Heart right ventricle (tissue), 16 donors: ENCODE data around the gene FOLR2. TPM values are rescaled to one million over a fixed set of nuclear protein-coding genes. Genes with fewer than 3 reads are reported as not detected.

Source experiments
- ATAC-seq, 8 donors: fragments of 200-7000 bp; cut with Tn5 transposase; one replicate each; pipeline ENCODE4 v1.9.1; 2020; ENCODE audit warnings: mild to moderate bottlenecking in 8 of 8, moderate library complexity in 8 of 8, moderate number of reproducible peaks in 1 of 8
- DNase-seq, 2 donors: peaks; one replicate each; pipeline ENCODE4 v3.0.0-alpha.2; 2020
- H3K27ac ChIP-seq, 10 donors: fragments of 200-600 bp; sonication (generic) in 2 of 10; one replicate each; pipeline versions ENCODE4 v1.5.0 to v1.8.0; 2020 to 2022; ENCODE audit warnings: mild to moderate bottlenecking in 3 of 10
- H3K27me3 ChIP-seq, 7 donors: fragments of 200-600 bp; one replicate each; pipeline ENCODE4 v1.8.0; 2021 to 2022; ENCODE audit warnings: mild to moderate bottlenecking in 2 of 7
- H3K36me3 ChIP-seq, 9 donors: fragments of 200-600 bp; sonication (generic) in 1 of 9; one replicate each; pipeline versions ENCODE4 v1.5.0 to v1.8.0; 2020 to 2022; ENCODE audit warnings: mild to moderate bottlenecking in 2 of 9
- H3K4me1 ChIP-seq, 9 donors: fragments of 200-600 bp; sonication (generic) in 1 of 9; one replicate each; pipeline versions ENCODE4 v1.5.0 to v1.8.0; 2020 to 2022; ENCODE audit warnings: mild to moderate bottlenecking in 4 of 9
- H3K4me3 ChIP-seq, 10 donors: fragments of 200-600 bp; sonication (generic) in 2 of 10; one replicate each; pipeline versions ENCODE4 v1.5.0 to v1.8.0; 2020 to 2022; ENCODE audit warnings: mild to moderate bottlenecking in 7 of 10, moderate library complexity in 2 of 10
- H3K9me3 ChIP-seq, 11 donors: fragments of 200-600 bp in 10 of 11; sonication (generic) in 2 of 11; one replicate each; pipeline versions ENCODE4 v1.5.0 to v1.8.0; 2013 to 2022; ENCODE audit warnings: mild to moderate bottlenecking in 2 of 11, control low read depth in 1 of 11, moderate library complexity in 1 of 11
- CTCF ChIP-seq, 9 donors: fragments of 200-600 bp; sonication (generic) in 2 of 9; IDR thresholded peaks; one replicate each; pipeline versions ENCODE4 v1.5.0 to v1.8.0; 2021 to 2022; ENCODE audit warnings: antibody characterized with exemption in 9 of 9, mild to moderate bottlenecking in 5 of 9, moderate library complexity in 1 of 9
- WGBS, 2 donors: extraction: QIAGEN DNeasy Blood & Tissue Kit; methylation state at CpG; one replicate each; pipeline ENCODE4 v1.1.7; 2013; ENCODE audit warnings: inconsistent platforms in 1 of 2; 5-methylcytosine and 5-hydroxymethylcytosine counted together
- intact Hi-C, 10 donors: fragments of 100-400 bp; cut with DNase I; formaldehyde crosslinking; loops; one replicate each; pipeline versions ENCODE4 v1.11.1 to v1.14.2; 2022
- polyA plus RNA-seq, 2 donors: library from polyadenylated mRNA; stranded (reverse); fragments of 200-250 nt; gene quantifications; one replicate each; pipeline ENCODE4 v1.2.3, GENCODE V29; 2013
- total RNA-seq, 10 donors: library from RNA; stranded (reverse); fragmentation: NEBNext Ultra II Directional in 3 of 10; extraction: Animal tissue kit (Norgen Biotek cat#: 25700) in 3 of 10; gene quantifications; one replicate each; pipeline versions ENCODE4 v1.2.1 to v1.2.4, GENCODE V29; 2021 to 2023
- donor health status: Arrhythmogenic right ventricular cardiomyopathy.
- donor health status: ischemic (EF 13 %, LVEDD 7.1; RV severe dilation, severe dysfunction).
- donor health status: healthy with polysubstance abuse.
- donor health status: DM: no; HTN: yes; CAD: no.
- donor health status: DM: no; HTN: no; CAD: no.
- donor health status: ischemic (EF 25% LVEDD 6.9; RV normal size, moderate dysfunction).
- donor health status: ischemic (EF 25% LVEDD 5.7; RV mildly dilated, moderate dysfunction).
- donor health status: healthy.
- donor health status: DM: yes; HTN: yes; CAD: no.
- donor health status: Ischemic cardiomyopathy.
- donor health status: ischemic (EF 35%, LVEDD 5.7; RV mildly dilated, moderate dysfunction).
- donor health status: nonischemic (EF 11% LVEDD 7.7; RV severe dilation, severe dysfunction).
- donor health status: DM: yes; HTN: yes; CAD: no.
- donor health status: PGD.
- donor health status: ischemic (EF 29% LVEDD 5.4; RV normal size, mild dysfunction).
- donor health status: nonischemic (EF 23%, LVEDD 6.1; RV moderate dilation, normal function).

The FOLR2 gene
- total and polyA plus RNA-seq, 12 donors = 6.8 to 84.4 (median 10.4) TPM

GRCh38 chr11:72240461-72241290 lies 24.1 kb downstream of the FOLR2 start:
- H3K4me3 ChIP-seq = peak overlapping the region in 8 of 10 donors; percentile 23 to 53 (median 48)
- ATAC-seq (peak in 6 of 8 donors; percentile 3 to 12 (median 4)), DNase-seq (peak in 1 of 2 donors; percentile 12)
- H3K27ac ChIP-seq = peak overlapping the region in 4 of 10 donors; percentile 37 to 64 (median 52)
- H3K27me3 ChIP-seq = peaks cover 13 to 73% (median 54%) of the 10 kb centered on the region in 7 donors
- intact Hi-C loops = loop anchor here in 1 of 10 donors (5.0 kb wide), 1 partner anchor 172 kb away; no protein-coding TSS in a partner anchor
- peaks cover 0 to 30% (median 20%) of the 10 kb centered on the region in 9 donors for H3K36me3 ChIP-seq
- no peak for TF ChIP-seq CTCF (IDR thresholded peaks at IDR 0.05)
- WGBS, 2 donors = 8 to 12% methylated on average over 44 of the region's 44 CpGs
- no peaks in the 10 kb centered on the region for H3K9me3 ChIP-seq
- peaks cover 10 to 67% (median 37%) of the 10 kb centered on the region in 9 donors for H3K4me1 ChIP-seq

GRCh38 chr11:72241291-72241781 lies 24.7 kb downstream of the FOLR2 start:
- DNase-seq (no peak), ATAC-seq (no peak)
- H3K27ac ChIP-seq = no peak overlapping the region
- peaks cover 10 to 61% (median 37%) of the 10 kb centered on the region in 9 donors for H3K4me1 ChIP-seq
- WGBS, 2 donors = 18 to 28% methylated on average over 19 to 20 of the region's 20 CpGs
- peaks cover 13 to 80% (median 61%) of the 10 kb centered on the region in 7 donors for H3K27me3 ChIP-seq
- intact Hi-C loops = loop anchor here in 1 of 10 donors (5.0 kb wide), 1 partner anchor 171 kb away; no protein-coding TSS in a partner anchor
- H3K36me3 ChIP-seq = peaks cover 0 to 23% (median 14%) of the 10 kb centered on the region in 9 donors
- H3K4me3 ChIP-seq = no peak overlapping the region
- no peaks in the 10 kb centered on the region for H3K9me3 ChIP-seq
- TF ChIP-seq CTCF (IDR thresholded peaks at IDR 0.05) = no peak

- no peak for ATAC-seq
- Histone ChIP-seq H3K36me3 (peaks cover 0 to 15% (median 6%) of the 10 kb centered on the region in 9 donors), H3K27ac (no peak overlapping the region), H3K4me3 (no peak overlapping the region), H3K27me3 (peaks cover 13 to 88% (median 69%) of the 10 kb centered on the region in 7 donors), H3K9me3 (no peaks in the 10 kb centered on the region), H3K4me1 (peaks cover 10 to 55% (median 37%) of the 10 kb centered on the region in 9 donors)
- TF ChIP-seq CTCF (IDR thresholded peaks at IDR 0.05) = no peak
- no peak for DNase-seq
- 93 to 94% methylated on average over 2 of the region's 2 CpGs for WGBS, 2 donors
- intact Hi-C loops = loop anchor here in 1 of 10 donors (5.0 kb wide), 1 partner anchor 170 kb away; no protein-coding TSS in a partner anchor
These were observed 25.5 kb downstream of the FOLR2 start for GRCh38 chr11:72242141-72242540.
